GM12872 (cell line): Measurements from ENCODE around the gene TSPAN5.

Source experiments
- TF ChIP-seq, protein P1 (sequence below): IDR thresholded peaks from 3 replicates; pipeline ENCODE4 v1.5.1; 2011; ENCODE audit warnings: low read depth, mild to moderate bottlenecking, low read length, moderate library complexity; ENCODE audit not compliant: insufficient read depth

TSPAN5 gene

DNA sequence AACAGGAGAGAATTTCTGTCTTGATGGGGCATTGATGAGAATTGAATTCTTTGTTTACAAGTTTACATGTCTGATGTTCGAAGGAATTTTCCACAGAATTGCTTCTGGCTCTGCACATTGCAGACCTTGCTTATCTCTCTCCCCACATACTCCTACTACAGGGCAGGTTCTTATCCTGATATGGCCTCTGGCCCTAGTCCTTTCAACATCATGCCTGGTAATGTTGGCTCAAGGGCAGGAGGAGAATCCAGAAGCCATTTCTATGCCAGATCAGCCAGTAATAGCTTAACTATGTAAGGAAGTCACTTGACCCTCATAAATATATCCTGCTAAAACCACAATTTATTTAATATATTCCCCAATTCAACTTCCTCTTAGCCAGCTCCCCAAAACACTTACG lies 24.3 kb upstream of the TSPAN5 start:
- TF ChIP-seq, protein P1, sequence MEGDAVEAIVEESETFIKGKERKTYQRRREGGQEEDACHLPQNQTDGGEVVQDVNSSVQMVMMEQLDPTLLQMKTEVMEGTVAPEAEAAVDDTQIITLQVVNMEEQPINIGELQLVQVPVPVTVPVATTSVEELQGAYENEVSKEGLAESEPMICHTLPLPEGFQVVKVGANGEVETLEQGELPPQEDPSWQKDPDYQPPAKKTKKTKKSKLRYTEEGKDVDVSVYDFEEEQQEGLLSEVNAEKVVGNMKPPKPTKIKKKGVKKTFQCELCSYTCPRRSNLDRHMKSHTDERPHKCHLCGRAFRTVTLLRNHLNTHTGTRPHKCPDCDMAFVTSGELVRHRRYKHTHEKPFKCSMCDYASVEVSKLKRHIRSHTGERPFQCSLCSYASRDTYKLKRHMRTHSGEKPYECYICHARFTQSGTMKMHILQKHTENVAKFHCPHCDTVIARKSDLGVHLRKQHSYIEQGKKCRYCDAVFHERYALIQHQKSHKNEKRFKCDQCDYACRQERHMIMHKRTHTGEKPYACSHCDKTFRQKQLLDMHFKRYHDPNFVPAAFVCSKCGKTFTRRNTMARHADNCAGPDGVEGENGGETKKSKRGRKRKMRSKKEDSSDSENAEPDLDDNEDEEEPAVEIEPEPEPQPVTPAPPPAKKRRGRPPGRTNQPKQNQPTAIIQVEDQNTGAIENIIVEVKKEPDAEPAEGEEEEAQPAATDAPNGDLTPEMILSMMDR: no peak

DNA sequence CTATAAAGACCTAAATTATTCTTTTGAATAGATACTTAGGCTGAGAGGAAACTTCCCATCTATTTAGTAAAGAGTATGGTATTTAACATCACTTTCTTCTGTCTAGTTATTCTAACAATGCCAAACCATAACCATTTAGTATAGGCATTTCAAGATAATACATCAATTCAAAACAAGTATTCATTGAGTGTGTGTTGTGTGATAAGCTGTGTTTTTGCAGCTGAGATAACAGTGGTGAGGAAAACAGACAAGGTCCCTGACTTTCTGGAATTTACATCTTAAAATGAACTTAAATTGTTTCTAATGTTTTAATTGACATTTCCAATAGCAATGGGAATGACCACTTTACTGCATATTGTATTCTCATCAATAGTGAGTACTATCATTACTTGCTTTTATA lies 22.4 kb upstream of the TSPAN5 start:
- TF ChIP-seq, protein P1: no peak

DNA sequence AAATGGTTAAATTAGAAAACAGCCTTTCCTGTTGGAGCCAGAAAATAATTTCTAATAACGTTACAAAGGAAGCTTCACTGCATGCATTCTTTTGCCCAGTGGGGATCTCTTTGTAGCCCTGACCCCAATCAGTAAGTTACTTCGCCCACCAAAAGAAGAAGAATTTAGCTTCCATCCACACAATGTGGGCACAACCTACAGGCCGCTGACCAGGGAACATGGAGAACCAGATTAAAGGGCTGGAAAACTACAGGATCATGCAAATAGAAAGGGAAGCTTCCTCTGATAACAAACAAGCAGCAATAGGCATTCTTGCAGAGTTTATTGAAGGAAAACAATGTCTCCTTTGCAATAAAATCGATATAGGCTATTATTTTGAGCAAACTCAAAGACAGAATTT lies 21.3 kb upstream of the TSPAN5 start:
- TF ChIP-seq, protein P1: no peak

DNA sequence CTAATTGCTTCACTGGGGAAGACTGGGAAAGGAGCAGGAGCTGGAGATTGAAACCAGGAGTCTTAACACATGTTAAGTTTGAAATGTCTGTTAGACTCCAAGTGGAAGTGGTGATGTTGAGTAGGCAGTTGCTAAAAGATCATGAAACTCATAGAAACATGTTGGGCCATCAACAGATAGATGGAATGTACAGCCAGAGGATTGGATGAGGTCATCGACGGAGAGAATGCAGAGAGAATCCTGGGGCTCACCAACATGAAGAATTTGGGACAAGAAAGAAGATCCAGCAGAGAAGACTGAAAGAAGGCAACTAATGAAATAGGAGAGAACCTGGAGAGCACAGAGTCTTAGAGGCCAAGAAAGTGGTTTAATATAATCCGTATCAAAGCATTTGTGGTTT lies 19.4 kb upstream of the TSPAN5 start:
- TF ChIP-seq, protein P1: no peak

DNA sequence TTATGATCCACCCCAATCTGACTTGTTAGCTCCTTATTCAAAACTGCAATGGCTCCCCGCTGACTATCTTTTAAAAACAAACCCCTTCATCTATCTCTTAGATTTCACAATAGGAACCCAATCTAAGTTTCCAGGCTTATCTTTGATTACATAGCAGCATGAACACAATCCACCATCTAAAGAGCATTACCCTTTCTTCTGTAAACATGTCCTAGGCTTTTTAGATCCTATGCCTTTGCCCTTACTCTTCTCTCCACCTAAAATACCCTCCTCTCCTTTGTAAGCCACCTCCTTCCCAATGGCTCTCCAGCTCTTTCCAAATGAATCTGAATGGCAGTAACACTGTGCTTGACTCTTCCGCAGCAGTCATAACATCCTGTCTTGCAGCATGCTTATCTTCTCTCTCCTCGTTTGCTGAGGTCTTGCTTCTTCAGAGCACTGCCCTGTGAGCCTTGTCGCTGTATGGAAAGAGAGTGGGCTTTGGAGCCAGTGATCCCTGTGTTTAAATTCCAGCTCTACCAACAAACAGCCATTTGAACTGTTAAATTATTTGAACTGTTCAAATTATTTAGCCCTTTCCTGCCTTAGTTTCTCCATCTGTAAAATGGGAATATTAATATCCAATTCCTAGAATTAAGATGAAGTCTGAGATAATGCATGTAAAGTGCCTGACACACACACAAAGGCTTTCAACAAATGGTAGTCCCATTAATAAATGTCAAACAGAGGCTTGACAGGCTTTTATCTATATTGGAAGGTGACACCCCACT lies 16.2 kb upstream of the TSPAN5 start:
- TF ChIP-seq, protein P1: no peak

DNA sequence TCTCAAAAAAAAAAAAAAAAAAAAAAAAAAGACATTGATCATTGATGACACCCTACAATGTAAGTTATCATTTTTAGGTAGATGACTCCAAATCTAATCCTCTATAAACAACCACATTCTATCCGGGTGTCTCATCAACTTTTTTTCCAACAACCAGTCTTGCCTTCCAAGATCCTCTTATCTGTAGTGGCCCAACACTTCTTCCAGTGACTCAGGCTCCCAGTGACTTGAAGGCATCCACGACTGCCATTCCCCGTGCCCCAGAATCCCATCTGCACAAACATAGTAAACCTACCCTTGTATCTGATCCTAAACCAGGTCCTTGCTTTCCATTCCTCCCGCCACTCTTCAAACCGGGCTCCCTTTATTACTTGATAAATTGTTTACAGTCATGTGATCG lies 15.6 kb upstream of the TSPAN5 start:
- TF ChIP-seq, protein P1: no peak

DNA sequence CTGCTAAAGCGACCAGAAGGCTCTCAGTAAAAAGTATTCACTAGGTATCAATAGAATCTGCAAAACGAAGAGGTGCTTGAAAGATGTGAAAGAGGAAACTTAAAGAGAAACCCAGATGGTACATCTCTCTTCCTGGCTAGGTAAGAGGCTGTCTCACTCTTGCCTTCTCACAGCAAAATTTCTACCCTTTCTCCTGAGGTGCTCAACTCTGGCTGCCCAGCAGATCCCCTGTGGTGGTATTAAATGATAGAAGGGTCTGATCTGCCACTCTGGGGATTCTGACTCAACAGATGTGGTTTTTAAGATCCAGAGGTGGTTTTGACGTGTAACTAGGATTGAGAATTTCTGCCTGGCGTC lies 14.9 kb upstream of the TSPAN5 start:
- TF ChIP-seq, protein P1: no peak
